Stimulated activated CD8-positive, alpha-beta memory T cell treated with anti-CD3 and anti-CD28 coated beads, Interleukin-15, amount 100 ng/mL, for 24 hours (primary cell): ENCODE data around the gene CARF.

Source experiments
- DNase-seq: peaks from one replicate; pipeline ENCODE4 v3.0.0-alpha.2; 2020; ENCODE audit warnings: low read depth

Gene CARF

GRCh38 chr2:203018181-203018580 is 106.1 kb downstream of the CARF start:
- DNase-seq: no peak

- no peak for DNase-seq
These were observed 107.1 kb downstream of the CARF start for GRCh38 chr2:203019142-203019541.

- no peak for DNase-seq
These were observed 109.9 kb downstream of the CARF start for GRCh38 chr2:203021991-203022390.

GRCh38 chr2:203022751-203023150 is 110.7 kb downstream of the CARF start:
- DNase-seq: no peak

- DNase-seq: no peak
These were observed 113.5 kb downstream of the CARF start for GRCh38 chr2:203025592-203025991.

- DNase-seq: no peak
These were observed 118.5 kb downstream of the CARF start for GRCh38 chr2:203030545-203030944.

- DNase-seq: no peak
These were observed 118.9 kb downstream of the CARF start for GRCh38 chr2:203030991-203031390.

- DNase-seq: no peak
These were observed 121.3 kb downstream of the CARF start for GRCh38 chr2:203033395-203033794.

GRCh38 chr2:203035879-203036470 is 123.9 kb downstream of the CARF start:
- DNase-seq: no peak
